NB4 (cell line): ENCODE results near the gene RAPGEF6.
A peak's percentile ranks its signal among the peaks of the same experiment; 100 is the strongest.

Source experiments
- DNase-seq: peaks from one replicate; pipeline ENCODE4 v3.0.0; 2010; ENCODE audit warnings: low read depth
- H3K4me3 ChIP-seq: one replicate; pipeline ENCODE4 v1.5.1; 2011; ENCODE audit warnings: mild to moderate bottlenecking, low read depth, low read length, moderate library complexity
- CTCF ChIP-seq: IDR thresholded peaks from one replicate; pipeline ENCODE4 v1.5.1; 2012; ENCODE audit warnings: low read depth, low read length
- MAX ChIP-seq: IDR thresholded peaks from 2 replicates; pipeline ENCODE4 v1.6.1; 2011; ENCODE audit warnings: low read depth, low read length
- MYC ChIP-seq: IDR thresholded peaks from 2 replicates; pipeline ENCODE4 v1.6.1; 2011; ENCODE audit warnings: low read depth, low read length
- POLR2A ChIP-seq: IDR thresholded peaks from 2 replicates; pipeline ENCODE4 v1.6.1; 2011; ENCODE audit warnings: mild to moderate bottlenecking; ENCODE audit not compliant: insufficient read length; ENCODE audit errors: extremely low read depth

RAPGEF6 gene

GRCh38 chr5:131419877-131420276 is 215.2 kb downstream of the RAPGEF6 start:
- no peak for TF ChIP-seq MAX
- no peak for TF ChIP-seq CTCF
- no peak for TF ChIP-seq POLR2A
- TF ChIP-seq MYC: no peak
- no peak overlapping the region for H3K4me3 ChIP-seq
- DNase-seq: no peak

- no peak overlapping the region for H3K4me3 ChIP-seq
- no peak for DNase-seq
- TF ChIP-seq MAX: no peak
- no peak for TF ChIP-seq MYC
- no peak for TF ChIP-seq CTCF
- TF ChIP-seq POLR2A: no peak
These were observed 216.2 kb downstream of the RAPGEF6 start for GRCh38 chr5:131418846-131419245.

GRCh38 chr5:131417240-131417869 is 217.7 kb downstream of the RAPGEF6 start:
- peak; percentile 79 for DNase-seq
- no peak overlapping the region for H3K4me3 ChIP-seq
- TF ChIP-seq MYC (no peak), CTCF (peak; percentile 69)

- DNase-seq: no peak
- no peak overlapping the region for H3K4me3 ChIP-seq
- TF ChIP-seq MYC (no peak), CTCF (no peak), MAX (no peak), POLR2A (no peak)
These were observed 218.3 kb downstream of the RAPGEF6 start for GRCh38 chr5:131416729-131417128.

- peak; percentile 13 for DNase-seq
- no peak overlapping the region for H3K4me3 ChIP-seq
- TF ChIP-seq MAX (no peak), MYC (no peak), CTCF (no peak), POLR2A (no peak)
These were observed 221.1 kb downstream of the RAPGEF6 start for GRCh38 chr5:131413605-131414559.
